CD4-positive, alpha-beta T cell (primary cell): ENCODE data around the gene TMEM63A. TPM values are rescaled to one million over a fixed set of nuclear protein-coding genes. Genes with fewer than 3 reads are reported as not detected.
A peak's percentile ranks its signal among the peaks of the same experiment; 100 is the strongest.

ENCODE experiments used
- ATAC-seq: fragments of 200-7000 bp; cut with Tn5 transposase; one replicate; pipeline ENCODE4 v1.10.0; 2022; ENCODE audit warnings: mild to moderate bottlenecking; ENCODE audit not compliant: poor library complexity
- CTCF ChIA-PET: fragments of 350-600 bp; sonication (Branson Sonifier 250); formaldehyde crosslinking; loops from one replicate; lab custom pipeline; 2021; ENCODE audit warnings: antibody characterized with exemption, inconsistent platforms; lab: Charles Lee
- POLR2A ChIA-PET: fragments of 350-600 bp; sonication (Branson Sonifier 250); formaldehyde crosslinking; loops from one replicate; lab custom pipeline; 2021; ENCODE audit warnings: antibody characterized with exemption, inconsistent platforms; lab: Charles Lee
- DNase-seq, 14 experiments: peaks; one replicate each; pipeline ENCODE4 v3.0.0-alpha.2; 2013 to 2020; ENCODE audit warnings: mixed read lengths in 2 of 14
- H3K27ac ChIP-seq, 2 donors: one replicate each; pipeline versions ENCODE4 v1.5.1 to v1.7.0; 2013; ENCODE audit warnings: low read length in 2 of 2, low read depth in 1 of 2, mild to moderate bottlenecking in 1 of 2
- H3K27me3 ChIP-seq, 2 experiments: 1 replicate in 1 of 2; 2 replicates in 1 of 2; pipeline versions ENCODE4 v1.6.1 to v1.7.0; 2013; ENCODE audit warnings: low read length in 2 of 2, control low read depth in 1 of 2, mild to moderate bottlenecking in 1 of 2, moderate library complexity in 1 of 2; ENCODE audit not compliant: insufficient read depth in 2 of 2, control insufficient read depth in 1 of 2
- H3K36me3 ChIP-seq: one replicate; pipeline ENCODE4 v1.6.1; 2013; ENCODE audit warnings: low read length, control low read depth; ENCODE audit not compliant: insufficient read depth
- H3K4me1 ChIP-seq: one replicate; pipeline ENCODE4 v1.6.1; 2013; ENCODE audit warnings: low read length, control low read depth; ENCODE audit not compliant: insufficient read depth
- H3K4me3 ChIP-seq: one replicate; pipeline ENCODE4 v1.5.1; 2013; ENCODE audit warnings: mild to moderate bottlenecking, low read length, moderate library complexity
- H3K9me3 ChIP-seq, 2 experiments: 1 replicate in 1 of 2; 2 replicates in 1 of 2; pipeline versions ENCODE4 v1.6.1 to v1.7.0; 2013; ENCODE audit warnings: low read length in 2 of 2, mild to moderate bottlenecking in 2 of 2, control low read depth in 1 of 2, moderate library complexity in 1 of 2; ENCODE audit not compliant: control insufficient read depth in 1 of 2, insufficient read depth in 1 of 2
- H3K27ac Mint-ChIP-seq: one replicate; pipeline ENCODE4 v1.8.0; 2020; ENCODE audit warnings: mixed read lengths
- H3K27me3 Mint-ChIP-seq: one replicate; pipeline ENCODE4 v1.8.0; 2021; ENCODE audit warnings: mixed read lengths
- H3K36me3 Mint-ChIP-seq: one replicate; pipeline ENCODE4 v1.8.0; 2021; ENCODE audit warnings: low read depth, mixed read lengths
- H3K4me1 Mint-ChIP-seq: one replicate; pipeline ENCODE4 v1.8.0; 2021; ENCODE audit warnings: low read depth, mixed read lengths
- H3K4me3 Mint-ChIP-seq: one replicate; pipeline ENCODE4 v1.8.0; 2020; ENCODE audit warnings: mild to moderate bottlenecking, mixed read lengths
- H3K9me3 Mint-ChIP-seq: one replicate; pipeline ENCODE4 v1.8.0; 2020; ENCODE audit warnings: mixed read lengths
- CTCF ChIP-seq: fragments of 200-600 bp; IDR thresholded peaks from one replicate; pipeline ENCODE4 v1.8.0; 2022; ENCODE audit warnings: antibody characterized with exemption, mild to moderate bottlenecking
- intact Hi-C, 2 experiments: fragments of 100-400 bp; cut with DNase I in 1 of 2; cut with micrococcal nuclease in 1 of 2; formaldehyde crosslinking; loops; one replicate each; pipeline versions ENCODE4 v1.15.1 to v1.9.0; 2023 to 2025; cut with DNase I, micrococcal nuclease
- total RNA-seq, 174 experiments: library from RNA in 2 of 174; stranded (reverse) in 2 of 174; gene quantifications; one replicate each; pipeline ENCODE4 v1.2.3 and lab custom pipeline; 2021 to 2026

The TMEM63A gene
- total RNA-seq, 2 experiments from 2014 or later = 199 to 204 TPM

- H3K27me3 Mint-ChIP-seq = no peaks in the 10 kb centered on the region
- H3K36me3 Mint-ChIP-seq = peaks cover 60% of the 10 kb centered on the region
- ATAC-seq (peak; percentile 46), DNase-seq (peak; percentile 28 to 78 (median 52))
- intact Hi-C loops = loop anchor here (1.0 to 10.0 kb wide), 7 partner anchors 15 to 183 kb away; partner anchors contain the start of genes H3-3A (in 1 of the 2) and SRP9 (in 1 of the 2)
- peak overlapping the region; percentile 86 for H3K27ac Mint-ChIP-seq
- ChIA-PET POLR2A (interaction anchor here (1.0 to 13.0 kb wide), 28 partner anchors 7 to 1699 kb away, joined by 3 to 427 read pairs (median 6); partner anchors contain the start of genes DEGS1, EPHX1, H3-3A and PYCR2), CTCF (interaction anchor here (1.0 to 3.8 kb wide), 8 partner anchors 8 to 104 kb away, joined by 3 to 21 read pairs (median 5); partner anchors contain the start of genes PYCR2 and SRP9)
- Histone ChIP-seq H3K4me1 (peaks cover 64% of the 10 kb centered on the region), H3K9me3 (no peaks in the 10 kb centered on the region), H3K27me3 (no peaks in the 10 kb centered on the region), H3K4me3 (peak overlapping the region; percentile 74), H3K36me3 (peaks cover 33% of the 10 kb centered on the region), H3K27ac (peak overlapping the region; percentile 87 to 89)
- peaks cover 54% of the 10 kb centered on the region for H3K4me1 Mint-ChIP-seq
- H3K9me3 Mint-ChIP-seq = no peaks in the 10 kb centered on the region
- H3K4me3 Mint-ChIP-seq = peak overlapping the region; percentile 97
- no peak for TF ChIP-seq CTCF
Measured at GRCh38 chr1:225881081-225881958, 860 bp downstream of the TMEM63A start.

GRCh38 chr1:225880636-225881035 is 1.5 kb downstream of the TMEM63A start:
- no peak for TF ChIP-seq CTCF
- peak overlapping the region; percentile 97 for H3K4me3 Mint-ChIP-seq
- no peaks in the 10 kb centered on the region for H3K9me3 Mint-ChIP-seq
- ChIA-PET CTCF (interaction anchor here (1.0 to 3.8 kb wide), 3 partner anchors 31 to 103 kb away, joined by 3 to 20 read pairs (median 9); partner anchors contain the start of genes PYCR2 and SRP9), POLR2A (interaction anchor here (0.9 to 13.0 kb wide), 16 partner anchors 10 to 436 kb away, joined by 3 to 427 read pairs (median 14); partner anchors contain the start of genes EPHX1, PYCR2, SDE2 and SRP9)
- peak overlapping the region; percentile 74 for H3K4me3 ChIP-seq
- ATAC-seq (no peak), DNase-seq (no peak)
- intact Hi-C loops = loop anchor here (1.0 to 10.0 kb wide), 7 partner anchors 14 to 184 kb away; partner anchors contain the start of genes H3-3A (in 1 of the 2) and SRP9 (in 1 of the 2)
- H3K27me3 ChIP-seq = no peaks in the 10 kb centered on the region
- H3K9me3 ChIP-seq = no peaks in the 10 kb centered on the region
- H3K27ac ChIP-seq = peak overlapping the region; percentile 33 to 87
- peaks cover 40% of the 10 kb centered on the region for H3K36me3 ChIP-seq
- H3K4me1 Mint-ChIP-seq = peaks cover 61% of the 10 kb centered on the region
- H3K27ac Mint-ChIP-seq = peak overlapping the region; percentile 86
- no peaks in the 10 kb centered on the region for H3K27me3 Mint-ChIP-seq
- H3K36me3 Mint-ChIP-seq = peaks cover 67% of the 10 kb centered on the region
- peaks cover 71% of the 10 kb centered on the region for H3K4me1 ChIP-seq

GRCh38 chr1:225880222-225880588 is 2.0 kb downstream of the TMEM63A start:
- Histone ChIP-seq H3K36me3 (peaks cover 44% of the 10 kb centered on the region), H3K4me3 (peak overlapping the region; percentile 74), H3K27me3 (no peaks in the 10 kb centered on the region), H3K27ac (peak overlapping the region; percentile 33 to 87), H3K9me3 (no peaks in the 10 kb centered on the region), H3K4me1 (peaks cover 75% of the 10 kb centered on the region)
- ATAC-seq (no peak), DNase-seq (peak in 2 of 14 experiments; percentile 24 to 39)
- TF ChIP-seq CTCF = no peak
- Mint-ChIP-seq H3K36me3 (peaks cover 72% of the 10 kb centered on the region), H3K4me1 (peaks cover 65% of the 10 kb centered on the region), H3K27ac (peak overlapping the region; percentile 86), H3K27me3 (no peaks in the 10 kb centered on the region), H3K9me3 (no peaks in the 10 kb centered on the region), H3K4me3 (peak overlapping the region; percentile 97)
- intact Hi-C loops = loop anchor here (1.0 to 10.0 kb wide), 6 partner anchors 13 to 185 kb away; partner anchors contain the start of genes H3-3A (in 1 of the 2) and SRP9 (in 1 of the 2)
- CTCF ChIA-PET = interaction anchor here (1.0 to 3.8 kb wide), 3 partner anchors 31 to 103 kb away, joined by 3 to 20 read pairs (median 9); partner anchors contain the start of genes PYCR2 and SRP9
- POLR2A ChIA-PET = interaction anchor here (0.9 to 13.0 kb wide), 13 partner anchors 14 to 436 kb away, joined by 3 to 427 read pairs (median 16); partner anchors contain the start of genes EPHX1, PYCR2, SDE2 and SRP9
